Small intestine (tissue), 7 donors: ENCODE data around the gene NR2E1. TPM values are rescaled to one million over a fixed set of nuclear protein-coding genes. Genes with fewer than 3 reads are reported as not detected.

Source experiments
- DNase-seq, 2 donors: peaks; one replicate each; pipeline versions ENCODE4 v3.0.0 to v3.0.0-alpha.2; 2013
- FAIRE-seq: peaks from 2 replicates; lab custom pipeline; 2012; peaks lifted over from hg19 to GRCh38; lab: Jason Lieb, UNC
- H3K27ac ChIP-seq, 3 donors: one replicate each; pipeline ENCODE4 v1.5.1; 2013; ENCODE audit warnings: low read length in 2 of 3, mild to moderate bottlenecking in 2 of 3, control low read depth in 1 of 3, inconsistent platforms in 1 of 3, low read depth in 1 of 3, moderate library complexity in 1 of 3
- H3K27me3 ChIP-seq, 3 donors: one replicate each; pipeline ENCODE4 v1.6.1; 2013; ENCODE audit warnings: low read length in 3 of 3, inconsistent platforms in 1 of 3; ENCODE audit not compliant: control insufficient read depth in 3 of 3, insufficient read depth in 3 of 3
- H3K36me3 ChIP-seq, 3 donors: one replicate each; pipeline ENCODE4 v1.6.1; 2013; ENCODE audit warnings: low read length in 3 of 3, inconsistent platforms in 1 of 3, low read depth in 1 of 3, mild to moderate bottlenecking in 1 of 3, moderate library complexity in 1 of 3; ENCODE audit not compliant: control insufficient read depth in 3 of 3, insufficient read depth in 2 of 3
- H3K4me1 ChIP-seq, 3 donors: one replicate each; pipeline ENCODE4 v1.6.1; 2013; ENCODE audit warnings: low read length in 2 of 3, inconsistent platforms in 1 of 3, low read depth in 1 of 3, mild to moderate bottlenecking in 1 of 3, moderate library complexity in 1 of 3; ENCODE audit not compliant: control insufficient read depth in 3 of 3, insufficient read depth in 2 of 3
- H3K4me3 ChIP-seq, 3 donors: one replicate each; pipeline ENCODE4 v1.5.1; 2013; ENCODE audit warnings: low read length in 3 of 3, control low read depth in 1 of 3, inconsistent platforms in 1 of 3, low read depth in 1 of 3, mild to moderate bottlenecking in 1 of 3, moderate library complexity in 1 of 3
- H3K9me3 ChIP-seq, 2 donors: one replicate each; pipeline ENCODE4 v1.6.1; 2013; ENCODE audit warnings: low read depth in 1 of 2, low read length in 1 of 2; ENCODE audit not compliant: control insufficient read depth in 2 of 2, insufficient read depth in 1 of 2
- WGBS, 3 donors: extraction: QIAGEN DNeasy Blood & Tissue Kit; methylation state at CpG; one replicate each; pipeline ENCODE4 v1.1.7; 2013; 5-methylcytosine and 5-hydroxymethylcytosine counted together
- polyA plus RNA-seq, 4 donors: library from polyadenylated mRNA; stranded (reverse) in 3 of 4; unstranded in 1 of 4; fragments of 200-250 nt in 3 of 4; fragments of 120-200 nt in 1 of 4; gene quantifications; one replicate each; pipeline versions ENCODE4 v1.2.1 to v1.2.3, GENCODE V29; 2013
- donor health status: healthy with polysubstance abuse.
- donor health status: control.
- donor health status: control.
- donor health status: Bipolar disorder and iron deficiency.
- donor health status: healthy.

The NR2E1 gene
- polyA plus RNA-seq, 4 donors, result 0.04 TPM; not detected in 3

- 72 to 75% (median 72%) methylated on average over 12 of the region's 12 CpGs for WGBS, 3 donors
- Histone ChIP-seq H3K27ac (no peak overlapping the region), H3K27me3 (peaks cover 11 to 96% (median 54%) of the 10 kb centered on the region in 3 donors), H3K36me3 (no peaks in the 10 kb centered on the region), H3K4me1 (peaks cover 0 to 23% (median 9%) of the 10 kb centered on the region in 3 donors), H3K4me3 (no peak overlapping the region), H3K9me3 (peaks cover 0 to 7% of the 10 kb centered on the region in 2 donors)
- DNase-seq (no peak), FAIRE-seq (no peak)
Measured at GRCh38 chr6:108120311-108120710, 45.5 kb upstream of the NR2E1 start.

GRCh38 chr6:108121612-108122011 is 44.2 kb upstream of the NR2E1 start:
- H3K27me3 ChIP-seq, result peaks cover 11 to 90% (median 48%) of the 10 kb centered on the region in 3 donors
- H3K36me3 ChIP-seq, result no peaks in the 10 kb centered on the region
- FAIRE-seq (no peak), DNase-seq (no peak)
- peaks cover 0 to 12% (median 9%) of the 10 kb centered on the region in 3 donors for H3K4me1 ChIP-seq
- no peak overlapping the region for H3K4me3 ChIP-seq
- H3K27ac ChIP-seq, result no peak overlapping the region
- peaks cover 0 to 7% of the 10 kb centered on the region in 2 donors for H3K9me3 ChIP-seq
- 31 to 41% (median 39%) methylated on average over 10 of the region's 10 CpGs for WGBS, 3 donors

GRCh38 chr6:108123481-108123929 is 42.3 kb upstream of the NR2E1 start:
- peaks cover 0 to 5% (median 2%) of the 10 kb centered on the region in 3 donors for H3K4me1 ChIP-seq
- peaks cover 0 to 7% of the 10 kb centered on the region in 2 donors for H3K9me3 ChIP-seq
- no peak overlapping the region for H3K27ac ChIP-seq
- no peak overlapping the region for H3K4me3 ChIP-seq
- WGBS, 3 donors, result 27 to 53% (median 42%) methylated on average over 13 of the region's 13 CpGs
- DNase-seq (no peak), FAIRE-seq (no peak)
- no peaks in the 10 kb centered on the region for H3K36me3 ChIP-seq
- H3K27me3 ChIP-seq, result peaks cover 11 to 79% (median 39%) of the 10 kb centered on the region in 3 donors

DNA sequence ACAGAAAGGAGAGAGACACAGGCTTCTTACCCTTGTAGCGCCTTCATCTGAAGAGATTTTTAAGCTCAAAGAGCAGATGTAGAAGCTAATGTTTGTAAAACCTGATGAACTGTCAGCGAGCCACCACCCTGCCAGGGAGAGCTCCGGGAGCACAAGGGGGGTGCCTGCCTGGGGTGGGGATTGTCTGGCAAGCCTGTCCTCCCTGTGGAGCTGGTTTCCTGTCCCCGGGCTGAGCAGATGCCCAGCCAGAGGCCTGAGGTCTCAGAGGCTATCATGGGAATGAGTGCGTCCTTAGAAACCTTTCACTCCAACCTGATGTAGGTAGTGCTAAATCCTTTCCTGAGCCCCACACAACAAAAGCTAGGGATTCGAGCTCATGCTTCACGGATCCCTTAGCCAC is 41.9 kb upstream of the NR2E1 start:
- Histone ChIP-seq H3K27ac (no peak overlapping the region), H3K4me3 (no peak overlapping the region), H3K36me3 (no peaks in the 10 kb centered on the region), H3K27me3 (peaks cover 11 to 75% (median 37%) of the 10 kb centered on the region in 3 donors), H3K4me1 (peaks cover 0 to 5% (median 0%) of the 10 kb centered on the region in 3 donors), H3K9me3 (peaks cover 0 to 7% of the 10 kb centered on the region in 2 donors)
- DNase-seq, result no peak
- no peak for FAIRE-seq
- 31 to 48% (median 39%) methylated on average over 7 of the region's 7 CpGs for WGBS, 3 donors

DNA sequence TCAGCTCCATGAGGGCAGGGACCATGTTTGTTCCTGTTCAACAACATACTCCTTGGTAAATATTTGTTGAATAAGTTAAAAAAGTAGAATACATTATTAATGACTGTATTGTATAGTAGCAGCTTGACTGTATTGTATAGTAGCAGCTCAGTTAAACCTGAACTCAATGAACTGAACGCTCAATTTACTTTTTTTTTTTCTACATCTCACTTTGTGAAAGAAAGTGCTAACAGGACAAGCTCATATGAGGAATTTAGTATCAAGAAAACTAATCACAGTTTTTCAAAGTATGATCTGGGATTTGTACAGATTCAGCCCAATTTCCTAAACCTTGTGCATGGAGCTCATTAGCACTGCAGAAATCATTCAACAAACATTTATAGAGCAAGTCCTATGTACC is 38.8 kb upstream of the NR2E1 start:
- no peak for FAIRE-seq

GRCh38 chr6:108127826-108128225 is 38.0 kb upstream of the NR2E1 start:
- DNase-seq (no peak), FAIRE-seq (no peak)
- H3K4me3 ChIP-seq, result no peak overlapping the region
- H3K9me3 ChIP-seq, result peaks cover 0 to 3% of the 10 kb centered on the region in 2 donors
- no peak overlapping the region for H3K27ac ChIP-seq
- H3K27me3 ChIP-seq, result peaks cover 5 to 44% (median 19%) of the 10 kb centered on the region in 3 donors
- 68 to 81% (median 71%) methylated on average over 2 of the region's 2 CpGs for WGBS, 3 donors
- H3K4me1 ChIP-seq, result no peaks in the 10 kb centered on the region
- no peaks in the 10 kb centered on the region for H3K36me3 ChIP-seq

More for the DNA sequence above, 38.8 kb upstream of the NR2E1 start:
- peaks cover 5 to 49% (median 18%) of the 10 kb centered on the region in 3 donors for H3K27me3 ChIP-seq
- H3K9me3 ChIP-seq, result peaks cover 0 to 3% of the 10 kb centered on the region in 2 donors
- no peaks in the 10 kb centered on the region for H3K4me1 ChIP-seq
- no peaks in the 10 kb centered on the region for H3K36me3 ChIP-seq
- H3K4me3 ChIP-seq, result no peak overlapping the region
- 85 to 93% (median 91%) methylated on average over 1 of the region's 1 CpG for WGBS, 3 donors
- no peak overlapping the region for H3K27ac ChIP-seq
- DNase-seq, result no peak

DNA sequence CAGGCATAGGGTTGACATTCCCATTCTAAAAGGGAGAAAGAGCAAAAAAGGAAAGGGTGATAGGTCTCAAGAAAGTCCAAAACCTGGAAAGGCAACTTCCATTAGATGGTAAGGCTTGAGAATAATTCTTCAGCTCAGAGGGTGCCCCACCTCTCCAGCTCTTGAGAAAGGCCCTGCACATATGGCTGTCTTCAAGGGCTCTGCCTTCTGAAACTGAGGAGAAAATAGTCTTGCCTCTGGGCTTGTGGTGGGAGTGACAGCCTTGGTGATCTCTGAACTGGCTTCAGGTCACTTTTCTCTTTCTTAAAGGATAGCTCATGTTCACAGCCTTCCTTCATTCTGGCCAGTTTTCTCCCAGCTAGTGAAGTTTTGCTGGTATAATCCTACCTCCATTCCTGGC is 35.6 kb upstream of the NR2E1 start:
- Histone ChIP-seq H3K9me3 (no peaks in the 10 kb centered on the region), H3K27ac (no peak overlapping the region), H3K4me1 (peaks cover 0 to 8% (median 5%) of the 10 kb centered on the region in 3 donors), H3K36me3 (no peaks in the 10 kb centered on the region), H3K4me3 (no peak overlapping the region), H3K27me3 (peaks cover 0 to 37% (median 7%) of the 10 kb centered on the region in 3 donors)
- no peak for DNase-seq
- FAIRE-seq, result no peak

DNA sequence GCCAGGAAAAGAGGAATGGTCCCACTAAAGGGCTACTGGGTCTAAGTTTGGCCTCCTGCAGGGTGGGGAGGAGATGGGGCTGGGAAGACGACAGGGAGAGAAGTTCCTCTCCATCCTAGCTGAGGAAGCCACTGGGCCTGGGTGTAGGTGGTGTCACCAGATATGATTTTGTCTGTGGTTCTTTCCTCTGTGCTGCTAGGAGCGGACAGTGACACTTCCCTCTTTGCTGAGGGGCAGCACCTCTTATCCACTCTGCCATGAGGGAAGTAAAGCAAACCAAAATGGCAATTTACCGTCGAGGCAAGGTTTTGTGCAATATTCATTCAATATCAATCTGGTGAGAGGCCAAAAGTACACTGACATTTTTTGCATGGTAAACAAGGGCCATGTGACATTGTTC is 33.0 kb upstream of the NR2E1 start:
- Histone ChIP-seq H3K4me1 (peaks cover 0 to 8% (median 5%) of the 10 kb centered on the region in 3 donors), H3K9me3 (no peaks in the 10 kb centered on the region), H3K4me3 (no peak overlapping the region), H3K27me3 (peaks cover 0 to 32% (median 11%) of the 10 kb centered on the region in 3 donors), H3K27ac (no peak overlapping the region), H3K36me3 (no peaks in the 10 kb centered on the region)
- no peak for FAIRE-seq
- WGBS, 3 donors, result 63 to 71% (median 65%) methylated on average over 4 of the region's 4 CpGs
- DNase-seq, result no peak
